Activated CD4-positive, alpha-beta memory T cell treated with anti-CD3 and anti-CD28 coated beads, Interleukin-2, amount 10 ng/mL, durations not matched to agents 7 days and 5 days (primary cell): ENCODE measurements around the gene TIMM50. TPM values are rescaled to one million over a fixed set of nuclear protein-coding genes. Genes with fewer than 3 reads are reported as not detected.

Source experiments
- CTCF ChIA-PET: fragments of 350-600 bp; sonication (Branson Sonifier 250); formaldehyde crosslinking; loops from one replicate; lab custom pipeline; 2021; ENCODE audit warnings: antibody characterized with exemption, inconsistent platforms; lab: Charles Lee
- POLR2A ChIA-PET: fragments of 350-600 bp; sonication (Branson Sonifier 250); formaldehyde crosslinking; loops from one replicate; lab custom pipeline; 2021; ENCODE audit warnings: antibody characterized with exemption; lab: Charles Lee
- DNase-seq: peaks from one replicate; pipeline ENCODE4 v3.0.0-alpha.2; 2020
- H3K27ac Mint-ChIP-seq: one replicate; pipeline ENCODE4 v1.8.0; 2021; ENCODE audit warnings: mild to moderate bottlenecking, mixed read lengths
- H3K27me3 Mint-ChIP-seq: one replicate; pipeline ENCODE4 v1.8.0; 2021; ENCODE audit warnings: mixed read lengths
- H3K36me3 Mint-ChIP-seq: one replicate; pipeline ENCODE4 v1.8.0; 2021; ENCODE audit warnings: low read depth, mixed read lengths
- H3K4me1 Mint-ChIP-seq: one replicate; pipeline ENCODE4 v1.8.0; 2021; ENCODE audit warnings: mixed read lengths
- H3K4me3 Mint-ChIP-seq: one replicate; pipeline ENCODE4 v1.8.0; 2021; ENCODE audit warnings: mild to moderate bottlenecking, mixed read lengths
- H3K9me3 Mint-ChIP-seq: one replicate; pipeline ENCODE4 v1.8.0; 2021; ENCODE audit warnings: mixed read lengths
- total RNA-seq, 2 experiments: library from RNA; stranded (reverse); gene quantifications; one replicate each; pipeline ENCODE4 v1.2.3, GENCODE V29; 2021

Gene TIMM50
- total RNA-seq, 2 experiments from 2014 or later, result 44.0 to 44.8 TPM

- POLR2A ChIA-PET, result interaction anchor here (0.6 kb wide), 1 partner anchor 79 kb away, joined by 3 read pairs; the partner anchor contains the start of gene SUPT5H
- Mint-ChIP-seq H3K27me3 (no peaks in the 10 kb centered on the region), H3K27ac (no peak overlapping the region), H3K36me3 (peaks cover 5% of the 10 kb centered on the region), H3K4me3 (no peak overlapping the region), H3K4me1 (peaks cover 4% of the 10 kb centered on the region), H3K9me3 (no peaks in the 10 kb centered on the region)
- no peak for DNase-seq
- CTCF ChIA-PET, result interaction anchor here (2.6 kb wide), 1 partner anchor 84 kb away, joined by 10 read pairs; no protein-coding TSS in a partner anchor
Observed at GRCh38 chr19:39524495-39524894, 43.9 kb downstream of the TIMM50 start.

- Mint-ChIP-seq H3K4me3 (no peak overlapping the region), H3K27me3 (no peaks in the 10 kb centered on the region), H3K9me3 (no peaks in the 10 kb centered on the region), H3K4me1 (peaks cover 5% of the 10 kb centered on the region), H3K36me3 (peaks cover 5% of the 10 kb centered on the region), H3K27ac (no peak overlapping the region)
- CTCF ChIA-PET, result interaction anchor here (1.1 to 2.6 kb wide), 2 partner anchors 22 to 85 kb away, joined by 4 to 10 read pairs; no protein-coding TSS in a partner anchor
- POLR2A ChIA-PET, result interaction anchor here (0.6 kb wide), 1 partner anchor 80 kb away, joined by 3 read pairs; the partner anchor contains the start of gene SUPT5H
- no peak for DNase-seq
Observed at GRCh38 chr19:39525205-39525604, 44.6 kb downstream of the TIMM50 start.

DNA sequence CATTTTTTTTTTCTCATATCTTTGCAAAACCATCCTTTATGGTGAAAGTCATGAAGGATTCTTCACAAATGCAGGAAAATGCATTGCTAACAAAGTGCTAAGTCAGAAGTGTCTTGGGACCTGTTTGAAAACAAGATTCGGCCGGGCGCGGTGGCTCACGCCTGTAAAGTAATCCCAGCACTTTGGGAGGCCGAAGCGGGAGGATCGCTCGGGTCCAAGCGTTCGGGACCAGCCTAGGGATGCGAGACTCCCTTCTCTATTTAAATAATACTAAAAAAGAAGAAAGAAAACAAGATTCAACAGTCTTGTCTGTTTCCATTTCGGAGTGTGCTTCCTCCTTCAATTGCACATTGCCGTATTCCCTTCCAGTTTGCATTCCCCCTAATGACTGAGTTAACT is 51.2 kb downstream of the TIMM50 start:
- Mint-ChIP-seq H3K9me3 (no peaks in the 10 kb centered on the region), H3K36me3 (peaks cover 8% of the 10 kb centered on the region), H3K4me3 (peak overlapping the region; percentile 92), H3K4me1 (peaks cover 31% of the 10 kb centered on the region), H3K27me3 (no peaks in the 10 kb centered on the region), H3K27ac (peak overlapping the region; percentile 69)
- ChIA-PET POLR2A (interaction anchor here (0.8 to 2.2 kb wide), 12 partner anchors 10 to 142 kb away, joined by 3 to 17 read pairs (median 4); partner anchors contain the start of genes RPS16 and SUPT5H), CTCF (interaction anchor here (0.7 to 4.6 kb wide), 14 partner anchors 10 to 197 kb away, joined by 3 to 61 read pairs (median 4); partner anchors contain the start of gene RPS16)
- no peak for DNase-seq

- DNase-seq, result peak; percentile 96
- CTCF ChIA-PET, result interaction anchor here (0.7 to 4.6 kb wide), 20 partner anchors 10 to 412 kb away, joined by 3 to 61 read pairs (median 4); partner anchors contain the start of genes PAF1 and RPS16
- POLR2A ChIA-PET, result interaction anchor here (0.8 to 2.2 kb wide), 13 partner anchors 9 to 141 kb away, joined by 3 to 17 read pairs (median 4); partner anchors contain the start of genes RPS16 and SUPT5H
- Mint-ChIP-seq H3K4me3 (peak within 1 kb of the TSS; percentile 92), H3K4me1 (peaks cover 33% of the 10 kb centered on the region), H3K9me3 (no peaks in the 10 kb centered on the region), H3K27ac (peak within 1 kb of the TSS; percentile 75), H3K36me3 (peaks cover 9% of the 10 kb centered on the region), H3K27me3 (no peaks in the 10 kb centered on the region)
Observed at GRCh38 chr19:39532233-39533002, 51.8 kb downstream of the TIMM50 start, which contains the start of gene EID2B. Gene EID2B (minus strand): TSS chr19:39532852. CDS start chr19:39532802, 50 bp downstream.

- Mint-ChIP-seq H3K4me1 (peaks cover 39% of the 10 kb centered on the region), H3K27me3 (no peaks in the 10 kb centered on the region), H3K36me3 (peaks cover 9% of the 10 kb centered on the region), H3K9me3 (no peaks in the 10 kb centered on the region), H3K4me3 (peak overlapping the region; percentile 17), H3K27ac (peak overlapping the region; percentile 75)
- DNase-seq, result no peak
- CTCF ChIA-PET, result interaction anchor here (0.7 to 4.6 kb wide), 17 partner anchors 11 to 413 kb away, joined by 3 to 61 read pairs (median 4); partner anchors contain the start of genes PAF1, RPS16 and TIMM50
- POLR2A ChIA-PET, result interaction anchor here (1.0 to 2.2 kb wide), 13 partner anchors 9 to 141 kb away, joined by 3 to 17 read pairs (median 4); partner anchors contain the start of genes RPS16 and SUPT5H
Observed at GRCh38 chr19:39533003-39533512, 52.4 kb downstream of the TIMM50 start.

- Mint-ChIP-seq H3K27me3 (no peaks in the 10 kb centered on the region), H3K36me3 (peaks cover 8% of the 10 kb centered on the region), H3K27ac (no peak overlapping the region), H3K9me3 (no peaks in the 10 kb centered on the region), H3K4me1 (peaks cover 43% of the 10 kb centered on the region), H3K4me3 (no peak overlapping the region)
- ChIA-PET CTCF (interaction anchor here (0.6 to 4.6 kb wide), 11 partner anchors 10 to 414 kb away, joined by 3 to 61 read pairs (median 4); partner anchors contain the start of genes PAF1, RPS16 and TIMM50), POLR2A (interaction anchor here (0.9 to 2.2 kb wide), 5 partner anchors 15 to 136 kb away, joined by 3 to 10 read pairs (median 8); partner anchors contain the start of genes RPS16, SUPT5H and TIMM50)
- no peak for DNase-seq
Observed at GRCh38 chr19:39533791-39534190, 53.2 kb downstream of the TIMM50 start.

DNA sequence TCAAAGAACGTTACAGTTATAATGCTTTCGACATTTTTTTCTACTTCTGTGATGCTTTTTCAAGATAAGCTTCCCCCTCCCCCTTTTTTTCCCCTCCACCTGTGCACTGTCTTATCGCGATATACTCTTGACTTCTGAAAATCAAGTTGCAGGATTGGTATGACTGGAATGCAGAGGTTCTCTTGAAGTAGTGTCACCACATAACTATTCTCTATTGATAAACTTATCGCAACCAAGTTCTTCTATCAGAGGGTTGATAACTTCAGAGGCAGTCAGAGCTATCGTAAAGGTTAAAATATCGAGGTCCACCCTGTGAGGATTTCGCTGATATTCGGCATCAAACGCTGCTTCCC is 58.5 kb downstream of the TIMM50 start:
- ChIA-PET POLR2A (interaction anchor here (0.6 to 1.7 kb wide), 9 partner anchors 57 to 148 kb away, joined by 3 to 8 read pairs (median 4); partner anchors contain the start of genes MED29, PAF1, RPS16 and SUPT5H), CTCF (interaction anchor here (0.6 to 2.3 kb wide), 7 partner anchors 12 to 253 kb away, joined by 3 to 15 read pairs (median 3); partner anchors contain the start of gene SAMD4B)
- peak overlapping the region; percentile 47 for H3K27ac Mint-ChIP-seq
- H3K4me3 Mint-ChIP-seq, result peak overlapping the region; percentile 85
- no peaks in the 10 kb centered on the region for H3K27me3 Mint-ChIP-seq
- H3K36me3 Mint-ChIP-seq, result peaks cover 11% of the 10 kb centered on the region
- H3K4me1 Mint-ChIP-seq, result peaks cover 46% of the 10 kb centered on the region
- no peak for DNase-seq
- no peaks in the 10 kb centered on the region for H3K9me3 Mint-ChIP-seq

DNA sequence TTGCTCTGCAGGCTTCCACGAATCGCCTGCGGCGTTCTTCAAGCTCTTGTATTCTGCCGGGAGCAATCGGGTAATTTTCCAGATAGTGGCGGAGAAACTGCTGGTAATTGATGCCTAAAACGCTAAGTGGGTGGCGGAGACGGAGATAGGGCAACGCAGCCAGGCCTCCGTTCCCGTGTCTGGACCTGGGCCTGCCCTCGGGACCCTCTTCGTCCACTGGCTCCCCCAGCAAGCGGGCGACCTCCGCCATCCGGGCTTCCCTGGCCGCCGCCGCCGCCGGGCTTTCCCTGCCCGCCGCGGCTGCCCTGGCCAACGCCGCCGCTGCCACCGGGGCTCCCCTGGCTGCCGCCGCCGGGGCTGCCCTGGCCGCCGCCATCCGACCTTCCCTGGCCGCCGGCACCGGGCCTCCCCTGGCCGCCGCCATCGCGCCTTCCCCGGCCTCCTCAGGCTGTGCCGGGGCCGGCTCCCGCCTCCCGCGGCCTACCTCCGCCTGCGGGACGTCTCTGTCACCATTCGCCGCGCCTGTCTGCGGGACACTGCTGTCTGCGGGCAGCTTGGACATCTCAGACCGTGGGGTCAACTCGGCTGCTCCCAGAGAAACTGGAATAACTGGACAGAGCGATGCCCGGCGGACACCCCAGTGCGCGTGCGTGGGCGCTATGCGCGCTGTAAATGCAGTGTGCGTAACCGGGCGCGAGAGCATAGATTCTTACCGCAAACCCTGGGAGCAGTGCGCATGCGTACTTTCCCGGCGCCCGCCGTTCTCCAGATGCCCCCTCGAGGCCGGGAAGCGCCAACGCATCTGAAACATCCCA is 59.1 kb downstream of the TIMM50 start, which contains the start of gene EID2:
Gene EID2, minus strand, starts transcription at position 644 of the 815 bp plus-strand sequence. Its CDS starts 82 bp downstream, at position 562.
- Mint-ChIP-seq H3K9me3 (no peaks in the 10 kb centered on the region), H3K27me3 (no peaks in the 10 kb centered on the region), H3K36me3 (peaks cover 11% of the 10 kb centered on the region), H3K4me3 (peak within 1 kb of the TSS; percentile 94), H3K27ac (peak within 1 kb of the TSS; percentile 89), H3K4me1 (peaks cover 52% of the 10 kb centered on the region)
- DNase-seq, result peak; percentile 96
- ChIA-PET CTCF (interaction anchor here (0.6 to 2.3 kb wide), 8 partner anchors 12 to 253 kb away, joined by 3 to 15 read pairs (median 3); partner anchors contain the start of gene SAMD4B), POLR2A (interaction anchor here (0.9 to 1.7 kb wide), 8 partner anchors 58 to 148 kb away, joined by 3 to 8 read pairs (median 4); partner anchors contain the start of genes MED29, PAF1, RPS16 and SUPT5H)

- ChIA-PET CTCF (interaction anchor here (0.6 to 2.3 kb wide), 6 partner anchors 100 to 251 kb away, joined by 3 to 15 read pairs (median 4); partner anchors contain the start of gene SAMD4B), POLR2A (interaction anchor here (1.2 to 1.7 kb wide), 3 partner anchors 97 to 149 kb away, joined by 4 read pairs; partner anchors contain the start of genes MED29, PAF1 and RPS16)
- Mint-ChIP-seq H3K4me1 (peaks cover 56% of the 10 kb centered on the region), H3K4me3 (peak overlapping the region; percentile 94), H3K27ac (peak overlapping the region; percentile 89), H3K9me3 (no peaks in the 10 kb centered on the region), H3K36me3 (peaks cover 11% of the 10 kb centered on the region), H3K27me3 (no peaks in the 10 kb centered on the region)
- no peak for DNase-seq
Observed at GRCh38 chr19:39540333-39540673, 59.7 kb downstream of the TIMM50 start.
